SK-N-SH (cell line): Measurements from ENCODE around the gene NCKAP5. TPM values are rescaled to one million over a fixed set of nuclear protein-coding genes. Genes with fewer than 3 reads are reported as not detected.

Source experiments
- CTCF ChIA-PET: fragments of 300-600, 350-600 bp; formaldehyde crosslinking; extraction: SDS; loops from one replicate; lab custom pipeline; 2021; lab: Yijun Ruan, JAX
- POLR2A ChIA-PET: fragments of 350-600 bp; sonication (Branson Sonifier 250); formaldehyde crosslinking; extraction: SDS; loops from one replicate; lab custom pipeline; 2020; ENCODE audit warnings: antibody characterized with exemption, inconsistent platforms; lab: Yijun Ruan, JAX
- DNase-seq: peaks from one replicate; pipeline ENCODE4 v3.0.0; 2012
- H2AFZ ChIP-seq: fragments of 200-600 bp; sonication (generic); 2 replicates; pipeline ENCODE4 v1.8.1; 2016; ENCODE audit warnings: antibody characterized with exemption, mild to moderate bottlenecking, low read depth
- H3F3A ChIP-seq: fragments of 200-600 bp; sonication (generic); replicated peaks from 2 replicates; pipeline ENCODE3; 2016; ENCODE audit warnings: antibody characterized with exemption, mild to moderate bottlenecking; ENCODE audit not compliant: insufficient read depth
- H3K27ac ChIP-seq, 2 experiments: fragments of 200-500 bp in 1 of 2; fragments of 200-600 bp in 1 of 2; sonication (Bioruptor generic) in 1 of 2; sonication (generic), shearing (Covaris generic) in 1 of 2; 2 replicates each; pipeline versions ENCODE4 v1.5.1 to v1.6.1; 2014 to 2016; ENCODE audit warnings: low read depth in 2 of 2, inconsistent platforms in 1 of 2, low read length in 1 of 2, mild to moderate bottlenecking in 1 of 2, mixed read lengths in 1 of 2
- H3K27me3 ChIP-seq: fragments of 200-600 bp; sonication (generic), shearing (Covaris generic); 2 replicates; pipeline ENCODE4 v1.6.1; 2016; ENCODE audit warnings: mixed run types; ENCODE audit not compliant: insufficient read depth
- H3K36me3 ChIP-seq, 2 experiments: fragments of 200-500 bp in 1 of 2; fragments of 200-600 bp in 1 of 2; sonication (Bioruptor generic) in 1 of 2; sonication (generic) in 1 of 2; replicated peaks in 1 of 2; 2 replicates each; pipeline versions ENCODE3 to v1.5.1; 2014 to 2016; ENCODE audit warnings: low read length in 1 of 2, mild to moderate bottlenecking in 1 of 2; ENCODE audit not compliant: insufficient read depth in 2 of 2, control insufficient read depth in 1 of 2
- H3K4me1 ChIP-seq, 2 experiments: fragments of 200-500 bp in 1 of 2; fragments of 200-600 bp in 1 of 2; sonication (Bioruptor generic) in 1 of 2; sonication (generic), shearing (Covaris generic) in 1 of 2; 2 replicates each; pipeline versions ENCODE4 v1.5.1 to v1.6.1; 2014 to 2016; ENCODE audit warnings: low read depth in 1 of 2, low read length in 1 of 2, mixed run types in 1 of 2; ENCODE audit not compliant: insufficient read depth in 2 of 2, control insufficient read depth in 1 of 2
- H3K4me2 ChIP-seq: fragments of 200-600 bp; sonication (generic), shearing (Covaris generic); 2 replicates; pipeline ENCODE4 v1.6.1; 2017; ENCODE audit warnings: mixed run types
- H3K4me3 ChIP-seq, 2 experiments: fragments of 200-500 bp in 1 of 2; fragments of 200-600 bp in 1 of 2; sonication (Bioruptor generic) in 1 of 2; sonication (generic), shearing (Covaris generic) in 1 of 2; 2 replicates each; pipeline versions ENCODE4 v1.5.1 to v1.8.1; 2014 to 2016; ENCODE audit warnings: low read depth in 2 of 2, inconsistent platforms in 1 of 2, low read length in 1 of 2, mild to moderate bottlenecking in 1 of 2, mixed read lengths in 1 of 2, moderate library complexity in 1 of 2
- H3K79me2 ChIP-seq: fragments of 200-600 bp; sonication (generic); 2 replicates; pipeline ENCODE4 v1.8.1; 2017; ENCODE audit warnings: mild to moderate bottlenecking; ENCODE audit not compliant: insufficient read depth
- H3K9ac ChIP-seq: fragments of 200-600 bp; sonication (generic); 2 replicates; pipeline ENCODE4 v1.6.1; 2017; ENCODE audit warnings: mixed run types
- H3K9me2 ChIP-seq: fragments of 200-600 bp; sonication (generic); 2 replicates; pipeline ENCODE4 v1.6.1; 2017; ENCODE audit warnings: mixed run types
- H3K9me3 ChIP-seq: fragments of 200-600 bp; sonication (generic); 2 replicates; pipeline ENCODE4 v1.6.1; 2017; ENCODE audit warnings: mixed run types, mild to moderate bottlenecking, moderate library complexity
- H4K20me1 ChIP-seq: fragments of 200-600 bp; sonication (generic); 2 replicates; pipeline ENCODE4 v1.6.1; 2017; ENCODE audit warnings: mild to moderate bottlenecking, mixed run types; ENCODE audit not compliant: insufficient read depth
- CTCF ChIP-seq: fragments of 200-600 bp; sonication (generic); IDR thresholded peaks from 2 replicates; pipeline ENCODE4 v1.6.1; 2017; ENCODE audit warnings: antibody characterized with exemption, mild to moderate bottlenecking, moderate library complexity
- EP300 ChIP-seq, 2 experiments: IDR thresholded peaks; 2 replicates each; pipeline versions ENCODE4 v1.4.0 to v1.6.1; 2012; ENCODE audit warnings: borderline replicate concordance in 1 of 2, low read depth in 1 of 2, low read length in 1 of 2
- GABPA ChIP-seq: IDR thresholded peaks from 2 replicates; pipeline ENCODE4 v1.4.0; 2012; ENCODE audit warnings: low read depth, mild to moderate bottlenecking
- MAX ChIP-seq: IDR thresholded peaks from 2 replicates; pipeline ENCODE4 v1.4.0; 2012; ENCODE audit warnings: low read depth
- MXI1 ChIP-seq: IDR thresholded peaks from 2 replicates; pipeline ENCODE4 v1.6.1; 2012; ENCODE audit warnings: mild to moderate bottlenecking, low read depth, low read length, improper control_type of control experiment
- POLR2AphosphoS5 ChIP-seq: IDR thresholded peaks from 2 replicates; pipeline ENCODE4 v1.6.1; 2012; ENCODE audit warnings: low read depth, low read length
- RCOR1 ChIP-seq: fragments of 150-350 bp; IDR thresholded peaks from 2 replicates; pipeline ENCODE4 v1.6.1; 2017; ENCODE audit warnings: antibody characterized with exemption, low read length
- SIN3A ChIP-seq: IDR thresholded peaks from 2 replicates; pipeline ENCODE4 v1.6.1; 2012; ENCODE audit warnings: low read depth, mild to moderate bottlenecking, low read length, moderate library complexity, borderline replicate concordance
- ZBTB33 ChIP-seq: IDR thresholded peaks from 2 replicates; pipeline ENCODE4 v1.4.0; 2012; ENCODE audit warnings: low read depth, borderline replicate concordance
- WGBS: methylation state at CpG from one replicate; pipeline ENCODE4 v1.1.6; 2017; ENCODE audit warnings: low lambda C conversion rate; 5-methylcytosine and 5-hydroxymethylcytosine counted together
- polyA plus RNA-seq, 3 experiments: library from polyadenylated mRNA; depleted of rRNA; stranded (reverse); fragments of >200 nt; gene quantifications; 2 replicates each; pipeline ENCODE4 v1.2.3, GENCODE V29; 2012
- TF ChIP-seq, protein P1 (sequence below): IDR thresholded peaks from 2 replicates; pipeline ENCODE4 v1.6.1; 2012; ENCODE audit warnings: mild to moderate bottlenecking, low read depth, low read length, moderate library complexity

NCKAP5 gene
- polyA plus RNA-seq, 1 of the 3 experiments (the other 2 are of a cell fraction): 0.02 TPM

DNA sequence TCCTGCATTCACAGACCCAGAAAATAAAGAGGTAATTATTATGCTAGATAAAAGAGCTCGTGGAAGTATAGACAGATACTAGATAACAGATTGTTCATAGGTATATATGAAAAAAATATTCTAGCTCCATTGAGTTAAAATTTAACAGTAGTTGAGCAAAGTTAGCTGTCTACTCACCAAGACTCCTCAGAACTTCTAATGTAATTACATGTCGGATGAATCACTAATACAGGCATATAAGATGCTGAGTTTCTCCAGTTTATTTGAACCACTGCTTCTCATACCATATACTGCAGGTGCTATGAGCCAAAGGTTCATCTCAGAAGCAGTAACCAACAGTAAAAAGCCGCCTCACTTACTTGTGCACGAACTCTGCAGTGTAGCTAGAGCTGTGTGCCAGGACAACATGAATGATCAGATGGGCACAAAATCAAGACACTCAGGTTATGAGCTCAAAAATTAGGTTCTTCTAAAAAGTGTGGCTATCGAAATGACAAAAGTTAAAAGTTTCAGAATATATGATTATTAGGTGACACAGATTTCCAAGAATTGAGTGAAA lies 373.4 kb downstream of the NCKAP5 start:
- ChIA-PET POLR2A (no interaction called here), CTCF (interaction anchor here (0.9 to 2.2 kb wide), 2 partner anchors 24 to 366 kb away, joined by 4 to 9 read pairs; no protein-coding TSS in a partner anchor)
- Histone ChIP-seq H3K9ac (no peak overlapping the region), H3K36me3 (no peaks in the 10 kb centered on the region), H3K4me1 (peaks cover 0 to 7% of the 10 kb centered on the region in 2 experiments; a peak in 1 of 4 replicates), H3K27ac (no peak overlapping the region), H4K20me1 (no peaks in the 10 kb centered on the region), H3K9me2 (no peaks in the 10 kb centered on the region), H3K4me2 (no peak overlapping the region), H3F3A (peaks cover 3% of the 10 kb centered on the region), H3K4me3 (no peak overlapping the region), H3K79me2 (no peaks in the 10 kb centered on the region), H2AFZ (no peak overlapping the region), H3K27me3 (no peaks in the 10 kb centered on the region), H3K9me3 (no peaks in the 10 kb centered on the region)
- WGBS: 43% methylated on average over 5 of the region's 5 CpGs
- no peak for TF ChIP-seq GABPA
- no peak for TF ChIP-seq POLR2AphosphoS5
- TF ChIP-seq CTCF: no peak
- TF ChIP-seq, protein P1, sequence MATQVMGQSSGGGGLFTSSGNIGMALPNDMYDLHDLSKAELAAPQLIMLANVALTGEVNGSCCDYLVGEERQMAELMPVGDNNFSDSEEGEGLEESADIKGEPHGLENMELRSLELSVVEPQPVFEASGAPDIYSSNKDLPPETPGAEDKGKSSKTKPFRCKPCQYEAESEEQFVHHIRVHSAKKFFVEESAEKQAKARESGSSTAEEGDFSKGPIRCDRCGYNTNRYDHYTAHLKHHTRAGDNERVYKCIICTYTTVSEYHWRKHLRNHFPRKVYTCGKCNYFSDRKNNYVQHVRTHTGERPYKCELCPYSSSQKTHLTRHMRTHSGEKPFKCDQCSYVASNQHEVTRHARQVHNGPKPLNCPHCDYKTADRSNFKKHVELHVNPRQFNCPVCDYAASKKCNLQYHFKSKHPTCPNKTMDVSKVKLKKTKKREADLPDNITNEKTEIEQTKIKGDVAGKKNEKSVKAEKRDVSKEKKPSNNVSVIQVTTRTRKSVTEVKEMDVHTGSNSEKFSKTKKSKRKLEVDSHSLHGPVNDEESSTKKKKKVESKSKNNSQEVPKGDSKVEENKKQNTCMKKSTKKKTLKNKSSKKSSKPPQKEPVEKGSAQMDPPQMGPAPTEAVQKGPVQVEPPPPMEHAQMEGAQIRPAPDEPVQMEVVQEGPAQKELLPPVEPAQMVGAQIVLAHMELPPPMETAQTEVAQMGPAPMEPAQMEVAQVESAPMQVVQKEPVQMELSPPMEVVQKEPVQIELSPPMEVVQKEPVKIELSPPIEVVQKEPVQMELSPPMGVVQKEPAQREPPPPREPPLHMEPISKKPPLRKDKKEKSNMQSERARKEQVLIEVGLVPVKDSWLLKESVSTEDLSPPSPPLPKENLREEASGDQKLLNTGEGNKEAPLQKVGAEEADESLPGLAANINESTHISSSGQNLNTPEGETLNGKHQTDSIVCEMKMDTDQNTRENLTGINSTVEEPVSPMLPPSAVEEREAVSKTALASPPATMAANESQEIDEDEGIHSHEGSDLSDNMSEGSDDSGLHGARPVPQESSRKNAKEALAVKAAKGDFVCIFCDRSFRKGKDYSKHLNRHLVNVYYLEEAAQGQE: no peak
- TF ChIP-seq RCOR1: no peak
- no peak for TF ChIP-seq EP300 (IDR thresholded peaks at IDR 0.05; ENCODE audit: borderline replicate concordance in 1 of 2, low read depth in 1 of 2, low read length in 1 of 2)
- no peak for TF ChIP-seq SIN3A
- no peak for TF ChIP-seq MXI1
- TF ChIP-seq ZBTB33: no peak
- TF ChIP-seq MAX: no peak
- no peak for DNase-seq
